Activated CD4-positive, alpha-beta T cell treated with anti-CD3 and anti-CD28 coated beads, Interleukin-2, amount 10 ng/mL, durations not matched to agents 7 days and 5 days (primary cell): ENCODE results near the gene PLIN4. TPM values are rescaled to one million over a fixed set of nuclear protein-coding genes. Genes with fewer than 3 reads are reported as not detected.

ENCODE experiments used
- CTCF ChIA-PET: fragments of 350-600 bp; sonication (Branson Sonifier 250); formaldehyde crosslinking; loops from one replicate; lab custom pipeline; 2021; ENCODE audit warnings: antibody characterized with exemption; lab: Charles Lee
- POLR2A ChIA-PET: fragments of 350-600 bp; sonication (Branson Sonifier 250); formaldehyde crosslinking; loops from one replicate; lab custom pipeline; 2021; ENCODE audit warnings: antibody characterized with exemption; lab: Charles Lee
- DNase-seq: peaks from one replicate; pipeline ENCODE4 v3.0.0-alpha.2; 2020
- H3K27ac Mint-ChIP-seq: one replicate; pipeline ENCODE4 v1.8.0; 2021; ENCODE audit warnings: mild to moderate bottlenecking, moderate library complexity, mixed read lengths
- H3K27me3 Mint-ChIP-seq: one replicate; pipeline ENCODE4 v1.8.0; 2021; ENCODE audit warnings: mixed read lengths
- H3K36me3 Mint-ChIP-seq: one replicate; pipeline ENCODE4 v1.8.0; 2021; ENCODE audit warnings: low read depth, mixed read lengths
- H3K4me1 Mint-ChIP-seq: one replicate; pipeline ENCODE4 v1.8.0; 2021; ENCODE audit warnings: mixed read lengths
- H3K4me3 Mint-ChIP-seq: one replicate; pipeline ENCODE4 v1.8.0; 2021; ENCODE audit warnings: mild to moderate bottlenecking, moderate library complexity, mixed read lengths
- H3K9me3 Mint-ChIP-seq: one replicate; pipeline ENCODE4 v1.8.0; 2021; ENCODE audit warnings: mixed read lengths
- total RNA-seq, 2 experiments: library from RNA; stranded (reverse); gene quantifications; one replicate each; pipeline ENCODE4 v1.2.3, GENCODE V29; 2021

The PLIN4 gene
- total RNA-seq, 2 experiments from 2014 or later, result not detected

GRCh38 chr19:4505570-4506448 lies 12.5 kb downstream of the PLIN4 start:
- ChIA-PET POLR2A (no interaction called here), CTCF (interaction anchor here (1.5 kb wide), 1 partner anchor 19 kb away, joined by 4 read pairs; no protein-coding TSS in a partner anchor)
- peak overlapping the region; percentile 26 for H3K27ac Mint-ChIP-seq
- peaks cover 5% of the 10 kb centered on the region for H3K36me3 Mint-ChIP-seq
- no peak for DNase-seq
- peaks cover 9% of the 10 kb centered on the region for H3K4me1 Mint-ChIP-seq
- H3K9me3 Mint-ChIP-seq, result no peaks in the 10 kb centered on the region
- H3K27me3 Mint-ChIP-seq, result no peaks in the 10 kb centered on the region
- H3K4me3 Mint-ChIP-seq, result no peak overlapping the region

DNA sequence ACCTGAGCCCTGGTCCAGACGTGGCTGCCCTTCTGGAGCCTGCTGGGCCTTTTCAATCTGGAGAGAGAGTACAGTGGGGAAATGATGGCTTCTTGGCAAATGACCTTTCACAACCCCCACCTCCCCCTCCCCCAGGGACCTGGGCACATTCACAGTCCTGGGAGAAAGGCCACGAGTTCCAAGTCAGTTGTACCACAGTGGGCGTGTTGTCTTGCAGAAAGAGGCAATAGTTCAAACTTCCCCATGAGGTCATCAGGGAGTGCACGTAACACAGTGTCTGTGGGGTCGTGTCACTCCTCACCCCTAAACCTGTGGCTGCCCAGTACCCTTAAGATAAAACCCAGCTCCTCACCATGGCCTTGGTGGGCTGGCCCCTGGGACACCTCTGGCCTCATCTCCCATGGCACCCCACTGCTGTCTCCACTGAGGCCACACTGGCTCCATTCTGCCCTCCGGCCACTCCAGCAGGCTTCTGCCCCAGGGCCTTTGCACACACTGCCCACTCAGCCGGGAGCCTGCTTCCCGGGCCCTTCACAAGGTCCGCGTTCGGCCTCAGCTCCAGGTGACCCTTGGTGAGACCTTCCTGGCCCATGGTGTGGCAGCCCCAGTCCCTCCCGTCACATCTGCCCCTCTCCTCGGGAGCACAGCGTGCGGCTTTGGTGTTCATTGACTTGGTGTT lies 13.3 kb downstream of the PLIN4 start:
- Mint-ChIP-seq H3K36me3 (peaks cover 5% of the 10 kb centered on the region), H3K27me3 (no peaks in the 10 kb centered on the region), H3K27ac (no peak overlapping the region), H3K4me3 (no peak overlapping the region), H3K9me3 (no peaks in the 10 kb centered on the region), H3K4me1 (peaks cover 9% of the 10 kb centered on the region)
- no peak for DNase-seq
- POLR2A ChIA-PET, result no interaction called here
- CTCF ChIA-PET, result interaction anchor here (1.0 to 1.5 kb wide), 3 partner anchors 10 to 20 kb away, joined by 3 to 4 read pairs (median 3); no protein-coding TSS in a partner anchor

DNA sequence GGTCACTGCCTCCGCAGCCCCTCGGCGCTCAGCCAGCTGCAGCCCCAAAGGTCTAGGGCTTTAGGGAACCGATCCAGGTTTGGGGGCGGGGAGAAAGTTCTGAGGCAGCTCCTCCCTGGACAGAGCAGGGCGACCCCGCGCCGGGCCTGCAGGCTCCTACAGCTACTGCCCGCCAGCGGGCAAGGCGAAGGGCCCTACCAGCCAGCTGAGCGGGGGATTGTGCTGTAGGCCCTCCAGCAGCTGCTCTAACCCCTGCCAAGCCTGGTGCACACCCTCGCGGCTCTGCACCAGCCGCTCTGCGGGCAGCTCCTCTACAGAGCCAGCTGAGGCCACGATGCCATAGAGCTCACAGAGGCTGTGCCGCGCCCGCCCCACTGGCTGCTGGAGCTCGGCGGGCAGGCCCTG lies 14.0 kb downstream of the PLIN4 start:
- Mint-ChIP-seq H3K27me3 (no peaks in the 10 kb centered on the region), H3K9me3 (no peaks in the 10 kb centered on the region), H3K4me3 (no peak overlapping the region), H3K36me3 (peaks cover 5% of the 10 kb centered on the region), H3K4me1 (peaks cover 9% of the 10 kb centered on the region), H3K27ac (no peak overlapping the region)
- no peak for DNase-seq
- ChIA-PET CTCF (interaction anchor here (1.0 to 1.3 kb wide), 2 partner anchors 11 to 20 kb away, joined by 3 read pairs; no protein-coding TSS in a partner anchor), POLR2A (no interaction called here)

DNA sequence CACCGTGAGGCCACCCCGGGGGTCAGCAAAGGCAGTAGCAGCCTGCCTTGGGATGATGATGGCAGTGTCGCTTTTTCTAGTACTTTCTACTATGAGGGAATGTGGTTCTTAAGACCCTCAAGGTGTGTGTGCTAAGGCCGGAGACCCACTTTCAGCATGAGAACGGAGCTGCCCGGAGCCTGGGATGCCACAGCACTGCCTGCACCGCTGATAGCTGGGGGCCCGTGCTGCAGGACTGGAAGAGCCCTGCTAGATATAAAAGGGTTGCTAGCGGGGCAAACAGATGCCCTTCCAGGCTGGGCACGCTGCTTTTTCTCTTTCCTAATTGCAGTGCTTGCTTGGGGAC lies 14.5 kb downstream of the PLIN4 start:
- no peak for DNase-seq
- Mint-ChIP-seq H3K27me3 (no peaks in the 10 kb centered on the region), H3K36me3 (peaks cover 5% of the 10 kb centered on the region), H3K4me3 (no peak overlapping the region), H3K9me3 (no peaks in the 10 kb centered on the region), H3K27ac (no peak overlapping the region), H3K4me1 (peaks cover 9% of the 10 kb centered on the region)
- ChIA-PET POLR2A (no interaction called here), CTCF (interaction anchor here (1.0 to 1.3 kb wide), 2 partner anchors 11 to 21 kb away, joined by 3 read pairs; no protein-coding TSS in a partner anchor)

GRCh38 chr19:4503132-4503824 lies 15.0 kb downstream of the PLIN4 start:
- Mint-ChIP-seq H3K27ac (no peak overlapping the region), H3K4me3 (no peak overlapping the region), H3K4me1 (peaks cover 9% of the 10 kb centered on the region), H3K36me3 (peaks cover 5% of the 10 kb centered on the region), H3K9me3 (no peaks in the 10 kb centered on the region), H3K27me3 (no peaks in the 10 kb centered on the region)
- no peak for DNase-seq
- ChIA-PET CTCF (no interaction called here), POLR2A (no interaction called here)

DNA sequence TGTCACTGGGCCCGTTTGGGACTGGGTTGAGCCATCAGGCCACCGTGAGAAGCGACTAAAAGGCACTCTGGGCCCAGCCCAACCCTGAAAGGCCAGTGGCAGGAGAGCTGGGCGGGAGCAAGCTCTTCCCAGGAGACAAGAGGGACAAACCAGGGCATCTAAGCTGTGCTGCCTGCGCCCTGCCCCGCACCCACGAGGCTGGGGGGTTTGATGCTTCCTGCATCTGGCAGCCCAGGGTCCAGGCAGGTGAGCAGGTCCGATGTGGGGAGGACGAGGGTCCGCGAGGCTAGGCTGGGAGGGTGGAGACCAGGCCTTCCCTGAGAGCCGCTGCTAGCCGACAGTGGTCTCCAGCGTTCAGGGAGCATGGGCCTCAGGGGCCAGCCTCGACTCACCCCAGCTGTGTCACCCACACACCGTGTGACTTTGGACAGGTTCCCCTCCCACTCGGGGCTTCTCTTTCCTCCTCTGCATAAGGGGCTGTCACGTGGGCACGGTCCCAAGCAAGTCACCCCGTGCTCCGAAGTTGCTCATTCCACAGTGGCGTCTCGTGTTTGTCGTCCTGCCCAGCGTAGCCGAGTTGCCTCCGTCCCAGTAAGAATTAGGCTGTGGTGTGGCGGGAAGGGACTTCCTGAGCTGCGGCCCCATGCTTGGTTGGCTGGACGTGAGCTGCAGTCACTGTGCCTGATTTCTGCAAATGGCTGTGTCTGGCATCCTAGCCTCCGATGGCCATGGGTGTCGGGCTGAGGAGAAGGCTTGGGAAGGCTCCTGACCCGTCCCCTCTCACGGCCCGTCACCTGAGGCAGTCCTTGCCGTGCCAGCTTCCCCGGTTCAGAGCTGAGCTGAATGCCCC lies 15.8 kb downstream of the PLIN4 start:
- H3K27me3 Mint-ChIP-seq, result no peaks in the 10 kb centered on the region
- ChIA-PET POLR2A (no interaction called here), CTCF (no interaction called here)
- H3K4me1 Mint-ChIP-seq, result peaks cover 9% of the 10 kb centered on the region
- H3K9me3 Mint-ChIP-seq, result no peaks in the 10 kb centered on the region
- H3K27ac Mint-ChIP-seq, result no peak overlapping the region
- peaks cover 5% of the 10 kb centered on the region for H3K36me3 Mint-ChIP-seq
- no peak for DNase-seq
- H3K4me3 Mint-ChIP-seq, result no peak overlapping the region

DNA sequence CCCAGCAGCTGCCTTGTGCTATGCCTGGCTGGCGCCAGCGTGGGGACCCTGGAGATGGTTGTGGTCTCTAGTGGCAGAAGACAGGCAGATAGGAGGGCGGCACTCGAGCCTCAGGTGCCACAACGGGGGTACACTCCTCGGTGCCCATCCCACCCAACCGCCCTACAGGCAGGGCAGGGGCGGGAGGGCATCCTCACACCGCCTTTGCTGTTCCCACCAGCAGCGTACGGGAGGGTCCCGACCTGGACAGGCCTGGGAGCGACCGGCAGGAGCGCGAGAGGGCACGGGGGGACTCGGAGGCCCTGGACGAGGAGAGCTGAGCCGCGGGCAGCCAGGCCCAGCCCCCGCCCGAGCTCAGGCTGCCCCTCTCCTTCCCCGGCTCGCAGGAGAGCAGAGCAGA lies 16.6 kb downstream of the PLIN4 start:
- no peaks in the 10 kb centered on the region for H3K27me3 Mint-ChIP-seq
- H3K36me3 Mint-ChIP-seq, result peaks cover 5% of the 10 kb centered on the region
- H3K4me3 Mint-ChIP-seq, result no peak overlapping the region
- DNase-seq, result no peak
- ChIA-PET POLR2A (no interaction called here), CTCF (no interaction called here)
- no peak overlapping the region for H3K27ac Mint-ChIP-seq
- peaks cover 7% of the 10 kb centered on the region for H3K4me1 Mint-ChIP-seq
- H3K9me3 Mint-ChIP-seq, result no peaks in the 10 kb centered on the region

DNA sequence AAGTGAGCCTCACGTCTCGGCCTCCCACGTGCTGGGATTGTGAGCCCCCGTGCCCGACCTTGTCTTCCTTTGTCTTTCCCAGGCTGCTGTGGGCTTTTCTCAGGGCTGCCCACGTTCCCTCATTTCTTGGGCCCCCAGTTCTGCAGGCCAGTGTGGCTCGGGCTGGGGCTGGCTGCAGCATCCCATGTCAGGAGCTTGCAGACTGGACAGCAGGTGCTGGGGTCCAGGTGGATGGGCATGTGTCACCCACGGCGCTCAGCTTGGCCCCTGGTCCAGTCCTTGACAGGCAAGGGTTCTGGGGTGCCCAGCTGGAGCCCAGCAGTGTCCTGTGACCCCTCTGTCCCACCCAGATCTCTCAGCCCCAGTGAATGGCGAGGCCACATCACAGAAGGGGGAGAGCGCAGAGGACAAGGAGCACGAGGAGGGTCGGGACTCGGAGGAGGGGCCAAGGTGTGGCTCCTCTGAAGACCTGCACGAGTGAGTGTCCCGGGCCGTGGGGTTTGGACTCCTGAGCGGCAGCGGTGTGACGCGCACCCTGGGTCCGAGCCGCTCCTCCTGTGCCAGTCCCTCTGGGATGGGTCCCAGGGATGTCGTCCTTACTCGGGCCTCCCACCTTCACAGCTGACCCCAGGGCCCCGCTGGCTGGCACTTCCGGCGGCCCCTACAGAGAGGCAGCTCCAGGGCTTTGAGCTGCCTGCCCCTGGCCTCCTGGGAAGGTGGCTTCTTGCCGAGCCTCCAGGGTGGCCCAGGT lies 17.3 kb downstream of the PLIN4 start:
- CTCF ChIA-PET, result interaction anchor here (0.5 kb wide), 1 partner anchor 634 kb away, joined by 4 read pairs; no protein-coding TSS in a partner anchor
- no peak overlapping the region for H3K4me3 Mint-ChIP-seq
- no peaks in the 10 kb centered on the region for H3K9me3 Mint-ChIP-seq
- POLR2A ChIA-PET, result no interaction called here
- H3K27ac Mint-ChIP-seq, result no peak overlapping the region
- peaks cover under 1% of the 10 kb centered on the region for H3K4me1 Mint-ChIP-seq
- H3K36me3 Mint-ChIP-seq, result peaks cover 3% of the 10 kb centered on the region
- DNase-seq, result no peak
- no peaks in the 10 kb centered on the region for H3K27me3 Mint-ChIP-seq

- H3K4me1 Mint-ChIP-seq, result no peaks in the 10 kb centered on the region
- H3K27ac Mint-ChIP-seq, result no peak overlapping the region
- H3K9me3 Mint-ChIP-seq, result no peaks in the 10 kb centered on the region
- no peaks in the 10 kb centered on the region for H3K27me3 Mint-ChIP-seq
- no peaks in the 10 kb centered on the region for H3K36me3 Mint-ChIP-seq
- CTCF ChIA-PET, result no interaction called here
- DNase-seq, result no peak
- POLR2A ChIA-PET, result no interaction called here
- H3K4me3 Mint-ChIP-seq, result no peak overlapping the region
Measured at GRCh38 chr19:4499855-4500254, 18.4 kb downstream of the PLIN4 start.

DNA sequence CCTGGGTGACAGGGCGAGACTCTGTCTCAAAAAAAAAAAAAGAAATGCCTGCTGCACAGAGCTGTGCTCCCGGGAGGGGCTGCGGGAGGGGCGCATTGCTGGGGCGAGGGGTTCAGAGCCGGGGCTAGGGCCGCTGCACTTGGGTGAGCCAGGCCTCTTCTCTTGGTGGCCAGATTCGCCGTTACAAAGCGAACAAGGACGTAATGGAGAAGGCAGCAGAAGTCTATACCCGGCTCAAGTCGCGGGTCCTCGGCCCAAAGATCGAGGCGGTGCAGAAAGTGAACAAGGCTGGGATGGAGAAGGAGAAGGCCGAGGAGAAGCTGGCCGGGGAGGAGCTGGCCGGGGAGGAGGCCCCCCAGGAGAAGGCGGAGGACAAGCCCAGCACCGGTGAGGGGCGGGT lies 19.0 kb downstream of the PLIN4 start:
- CTCF ChIA-PET, result interaction anchor here (1.0 kb wide), 1 partner anchor 8 kb away, joined by 3 read pairs; no protein-coding TSS in a partner anchor
- H3K9me3 Mint-ChIP-seq, result no peaks in the 10 kb centered on the region

GRCh38 chr19:4498694-4499093 lies 19.6 kb downstream of the PLIN4 start:
- no peak for DNase-seq
- Mint-ChIP-seq H3K4me1 (no peaks in the 10 kb centered on the region), H3K36me3 (no peaks in the 10 kb centered on the region), H3K4me3 (no peak overlapping the region), H3K27ac (no peak overlapping the region), H3K9me3 (no peaks in the 10 kb centered on the region), H3K27me3 (no peaks in the 10 kb centered on the region)
- ChIA-PET CTCF (interaction anchor here (1.0 kb wide), 1 partner anchor 9 kb away, joined by 3 read pairs; no protein-coding TSS in a partner anchor), POLR2A (no interaction called here)

More for the DNA sequence above, 19.0 kb downstream of the PLIN4 start:
- no peaks in the 10 kb centered on the region for H3K36me3 Mint-ChIP-seq
- DNase-seq, result no peak
- no peaks in the 10 kb centered on the region for H3K27me3 Mint-ChIP-seq
- no peaks in the 10 kb centered on the region for H3K4me1 Mint-ChIP-seq
- POLR2A ChIA-PET, result no interaction called here
- H3K4me3 Mint-ChIP-seq, result no peak overlapping the region
- no peak overlapping the region for H3K27ac Mint-ChIP-seq
